Left cardiac atrium (tissue), 4 donors: ENCODE measurements around the gene CERS4. TPM values are rescaled to one million over a fixed set of nuclear protein-coding genes. Genes with fewer than 3 reads are reported as not detected.

Experiments used
- ATAC-seq, 2 donors: fragments of 200-7000 bp; cut with Tn5 transposase; one replicate each; pipeline ENCODE4 v1.9.1; 2020; ENCODE audit warnings: mild to moderate bottlenecking in 2 of 2, moderate library complexity in 2 of 2
- DNase-seq: peaks from one replicate; pipeline ENCODE4 v3.0.0-alpha.2; 2020
- intact Hi-C, 2 donors: fragments of 100-400 bp; cut with DNase I; formaldehyde crosslinking; loops; one replicate each; pipeline versions ENCODE4 v1.14.1 to v1.15.1; 2022 to 2023
- total RNA-seq, 2 donors: library from RNA; stranded (reverse); fragmentation: NEBNext Ultra II Directional; extraction: Animal tissue kit (Norgen Biotek cat#: 25700); gene quantifications; one replicate each; pipeline ENCODE4 v1.2.1, GENCODE V29; 2021
- donor health status: DM: no; HTN: yes; CAD: no.
- donor health status: DM: no; HTN: yes; CAD: no; lungs with severe emphysema.
- donor health status: DM: yes; HTN: yes; CAD: no.
- donor health status: Dilated cardiomyopathy.

CERS4 gene
- total RNA-seq, 2 donors from 2014 or later: 13.8 to 17.3 TPM

- ATAC-seq (no peak), DNase-seq (peak; percentile 21)
- intact Hi-C loops: no loop called here
Observed at GRCh38 chr19:8306235-8307054, 97.3 kb downstream of the CERS4 start.

GRCh38 chr19:8307400-8307964, 98.3 kb downstream of the CERS4 start:
- DNase-seq (no peak), ATAC-seq (peak; percentile 2)
- intact Hi-C loops: no loop called here

- intact Hi-C loops: no loop called here
- ATAC-seq (peak; percentile 95 to 97), DNase-seq (peak; percentile 94)
Observed at GRCh38 chr19:8307965-8308866, 99.0 kb downstream of the CERS4 start, which contains the start of gene CD320. Gene CD320 (minus strand): TSS chr19:8308358. CDS start chr19:8308290, 68 bp downstream.

GRCh38 chr19:8308891-8309291, 99.7 kb downstream of the CERS4 start:
- intact Hi-C loops: no loop called here
- ATAC-seq (no peak), DNase-seq (peak; percentile 24)

GRCh38 chr19:8310342-8311055, 101.3 kb downstream of the CERS4 start:
- peak; percentile 7 for DNase-seq
- no peak for ATAC-seq
- intact Hi-C loops: no loop called here

- intact Hi-C loops: no loop called here
- peak; percentile 54 for DNase-seq
Observed at GRCh38 chr19:8311461-8312260, 102.5 kb downstream of the CERS4 start.

More at GRCh38 chr19:8311461-8312260, 102.5 kb downstream of the CERS4 start:
- ATAC-seq: peak in 1 of 2 donors; percentile 2

Other genes starting within 250 kb of the CERS4 start
- gene ELAVL1, start 203.7 kb upstream of the CERS4 start, total RNA-seq: 10 to 100 TPM; 51.6 to 68.3 TPM
- gene CCL25, start 156.6 kb upstream of the CERS4 start, total RNA-seq: not detected
- gene FBN3, start 59.8 kb upstream of the CERS4 start, total RNA-seq: not detected
- gene CD320, start 99.0 kb downstream of the CERS4 start, total RNA-seq: 10 to 100 TPM; 33.6 to 40.8 TPM
- 10 to 100 TPM; 65.3 to 83.8 TPM for gene NDUFA7, start 112.0 kb downstream of the CERS4 start, total RNA-seq
- 1,000 to 10,000 TPM; 1,064 to 1,153 TPM for gene RPS28, start 112.1 kb downstream of the CERS4 start, total RNA-seq
- 10 to 100 TPM; 19.3 to 19.6 TPM for gene KANK3, start 133.9 kb downstream of the CERS4 start, total RNA-seq
- 10 to 100 TPM; 16.3 to 81.6 TPM for gene ANGPTL4, start 154.8 kb downstream of the CERS4 start, total RNA-seq
- gene RAB11B, start 181.0 kb downstream of the CERS4 start, total RNA-seq: 100 to 1,000 TPM; 133 to 163 TPM
- 10 to 100 TPM; 81.1 to 87.8 TPM for gene MARCHF2, start 203.9 kb downstream of the CERS4 start, total RNA-seq
- 100 to 1,000 TPM; 102 to 126 TPM for gene HNRNPM, start 235.6 kb downstream of the CERS4 start, total RNA-seq